Smooth muscle cell (in vitro differentiated cells): ENCODE results near the gene SLCO4A1. TPM values are rescaled to one million over a fixed set of nuclear protein-coding genes. Genes with fewer than 3 reads are reported as not detected.

ENCODE experiments used
- DNase-seq: peaks from one replicate; lab custom pipeline; 2025; ENCODE audit not compliant: unreplicated experiment; lab: John Stamatoyannopoulos, UW
- H2AFZ ChIP-seq: fragments of 200-600 bp; sonication (generic); 2 replicates; pipeline ENCODE4 v1.6.0; 2016; ENCODE audit warnings: antibody characterized with exemption, low read depth, mild to moderate bottlenecking
- H3F3A ChIP-seq: fragments of 200-600 bp; sonication (generic); 2 replicates; pipeline ENCODE4 v1.6.0; 2017; ENCODE audit warnings: antibody characterized with exemption, low read depth
- H3K27ac ChIP-seq: fragments of 200-600 bp; sonication (generic); 2 replicates; pipeline ENCODE4 v1.5.1; 2016; ENCODE audit warnings: low read depth, mild to moderate bottlenecking
- H3K27me3 ChIP-seq: fragments of 200-600 bp; sonication (generic); 2 replicates; pipeline ENCODE4 v1.6.1; 2016; ENCODE audit warnings: low read depth, mild to moderate bottlenecking
- H3K36me3 ChIP-seq: fragments of 200-600 bp; sonication (generic); 2 replicates; pipeline ENCODE4 v1.5.1; 2016; ENCODE audit warnings: low read depth
- H3K4me1 ChIP-seq: fragments of 200-600 bp; sonication (generic); 2 replicates; pipeline ENCODE4 v1.5.1; 2016; ENCODE audit warnings: low read depth
- H3K4me2 ChIP-seq: fragments of 200-600 bp; sonication (generic); 2 replicates; pipeline ENCODE4 v1.6.0; 2016; ENCODE audit warnings: mild to moderate bottlenecking
- H3K4me3 ChIP-seq: fragments of 200-600 bp; sonication (generic); 2 replicates; pipeline ENCODE4 v1.5.1; 2016; ENCODE audit warnings: mild to moderate bottlenecking
- H3K79me2 ChIP-seq: fragments of 200-600 bp; sonication (generic); 2 replicates; pipeline ENCODE4 v1.6.0; 2016; ENCODE audit warnings: low read depth, mild to moderate bottlenecking
- H3K9ac ChIP-seq: fragments of 200-600 bp; sonication (generic); 2 replicates; pipeline ENCODE4 v1.6.0; 2016; ENCODE audit warnings: low read depth
- H3K9me3 ChIP-seq: fragments of 200-600 bp; sonication (generic); replicated peaks from 2 replicates; pipeline ENCODE4 v1.5.1; 2016; ENCODE audit warnings: low read depth
- H4K20me1 ChIP-seq: fragments of 200-600 bp; sonication (generic); 2 replicates; pipeline ENCODE4 v1.6.0; 2016; ENCODE audit warnings: low read depth
- WGBS: methylation state at CpG from one replicate; pipeline ENCODE4 v1.1.7; 2016; ENCODE audit warnings: low lambda C conversion rate; 5-methylcytosine and 5-hydroxymethylcytosine counted together
- polyA plus RNA-seq: library from polyadenylated mRNA; unstranded; fragments of >200 nt; fragmentation: Nextera tagmentation; extraction: Ambion mirVana; gene quantifications from 2 replicates; pipeline ENCODE4 v1.2.1, GENCODE V29; 2016
- total RNA-seq: library from RNA; depleted of rRNA; stranded (reverse); fragments of >200 nt; gene quantifications from 2 replicates; pipeline ENCODE4 v1.2.3, GENCODE V29; 2014
- TF ChIP-seq, protein P1 (sequence below): fragments of 200-600 bp; sonication (generic); IDR thresholded peaks from 2 replicates; pipeline ENCODE4 v1.5.1; 2017; ENCODE audit warnings: borderline replicate concordance, mild to moderate bottlenecking, antibody characterized with exemption; ENCODE audit not compliant: insufficient read depth, poor library complexity, severe bottlenecking

The SLCO4A1 gene
- total and polyA plus RNA-seq, 2 experiments from 2014 or later = 0.81 to 1.4 TPM

- Histone ChIP-seq H3K4me1 (no peaks in the 10 kb centered on the region), H3K4me3 (no peak overlapping the region), H3K36me3 (no peaks in the 10 kb centered on the region), H2AFZ (no peak overlapping the region), H3K79me2 (no peaks in the 10 kb centered on the region), H3K27ac (no peak overlapping the region), H3F3A (no peaks in the 10 kb centered on the region), H3K27me3 (no peaks in the 10 kb centered on the region), H3K4me2 (no peak overlapping the region), H4K20me1 (no peaks in the 10 kb centered on the region), H3K9me3 (no peaks in the 10 kb centered on the region), H3K9ac (no peak overlapping the region)
- WGBS = 92% methylated on average over 19 of the region's 19 CpGs
- TF ChIP-seq, protein P1, sequence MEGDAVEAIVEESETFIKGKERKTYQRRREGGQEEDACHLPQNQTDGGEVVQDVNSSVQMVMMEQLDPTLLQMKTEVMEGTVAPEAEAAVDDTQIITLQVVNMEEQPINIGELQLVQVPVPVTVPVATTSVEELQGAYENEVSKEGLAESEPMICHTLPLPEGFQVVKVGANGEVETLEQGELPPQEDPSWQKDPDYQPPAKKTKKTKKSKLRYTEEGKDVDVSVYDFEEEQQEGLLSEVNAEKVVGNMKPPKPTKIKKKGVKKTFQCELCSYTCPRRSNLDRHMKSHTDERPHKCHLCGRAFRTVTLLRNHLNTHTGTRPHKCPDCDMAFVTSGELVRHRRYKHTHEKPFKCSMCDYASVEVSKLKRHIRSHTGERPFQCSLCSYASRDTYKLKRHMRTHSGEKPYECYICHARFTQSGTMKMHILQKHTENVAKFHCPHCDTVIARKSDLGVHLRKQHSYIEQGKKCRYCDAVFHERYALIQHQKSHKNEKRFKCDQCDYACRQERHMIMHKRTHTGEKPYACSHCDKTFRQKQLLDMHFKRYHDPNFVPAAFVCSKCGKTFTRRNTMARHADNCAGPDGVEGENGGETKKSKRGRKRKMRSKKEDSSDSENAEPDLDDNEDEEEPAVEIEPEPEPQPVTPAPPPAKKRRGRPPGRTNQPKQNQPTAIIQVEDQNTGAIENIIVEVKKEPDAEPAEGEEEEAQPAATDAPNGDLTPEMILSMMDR = no peak
- no peak for DNase-seq
Measured at GRCh38 chr20:62699296-62699695, 57.0 kb downstream of the SLCO4A1 start.

- no peak overlapping the region for H3K4me2 ChIP-seq
- H3K9me3 ChIP-seq = no peaks in the 10 kb centered on the region
- 96% methylated on average over 12 of the region's 12 CpGs for WGBS
- H3K27ac ChIP-seq = no peak overlapping the region
- no peak overlapping the region for H3K9ac ChIP-seq
- no peak overlapping the region for H3K4me3 ChIP-seq
- TF ChIP-seq, protein P1 = no peak
- no peaks in the 10 kb centered on the region for H3F3A ChIP-seq
- no peaks in the 10 kb centered on the region for H3K79me2 ChIP-seq
- H3K36me3 ChIP-seq = no peaks in the 10 kb centered on the region
- no peaks in the 10 kb centered on the region for H3K27me3 ChIP-seq
- DNase-seq = no peak
- H3K4me1 ChIP-seq = no peaks in the 10 kb centered on the region
- H2AFZ ChIP-seq = no peak overlapping the region
- no peaks in the 10 kb centered on the region for H4K20me1 ChIP-seq
Measured at GRCh38 chr20:62699741-62700140, 57.4 kb downstream of the SLCO4A1 start.

DNA sequence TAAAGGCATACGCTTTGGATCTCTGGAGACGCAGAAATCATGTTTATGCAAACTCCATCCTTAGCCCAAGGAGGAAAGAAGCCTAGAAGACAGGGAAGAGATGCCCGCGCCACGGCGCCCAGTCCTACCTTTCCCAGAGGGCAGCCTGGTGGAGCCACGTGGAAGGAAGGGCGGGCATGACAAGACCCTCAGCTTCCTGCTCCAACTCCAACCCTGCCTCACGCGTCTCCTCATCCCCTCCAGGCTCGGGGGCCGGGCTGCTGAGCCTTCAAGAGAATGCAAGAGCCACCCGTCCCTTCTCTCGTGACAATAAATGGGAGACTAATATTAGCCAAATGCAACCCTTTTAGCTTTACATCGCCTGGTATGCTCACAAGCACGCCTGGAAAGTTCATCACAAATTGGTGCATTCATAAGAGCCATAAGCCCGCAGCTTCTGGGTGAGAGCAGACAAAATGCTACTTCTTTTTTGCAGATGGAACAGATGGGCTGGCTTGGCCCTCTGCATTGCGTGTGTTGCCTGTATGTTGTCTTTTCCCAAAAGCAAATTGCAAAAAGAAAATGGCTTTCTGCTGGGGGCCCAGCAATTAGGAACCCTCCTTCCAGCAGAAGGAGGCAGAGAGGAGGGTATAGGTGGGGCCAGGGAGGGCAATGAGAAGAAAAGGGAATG is 58.1 kb downstream of the SLCO4A1 start:
- Histone ChIP-seq H3K4me1 (no peaks in the 10 kb centered on the region), H3K9ac (no peak overlapping the region), H3K27ac (no peak overlapping the region), H2AFZ (no peak overlapping the region), H3K27me3 (no peaks in the 10 kb centered on the region), H4K20me1 (no peaks in the 10 kb centered on the region), H3F3A (no peaks in the 10 kb centered on the region), H3K79me2 (no peaks in the 10 kb centered on the region), H3K9me3 (no peaks in the 10 kb centered on the region), H3K36me3 (no peaks in the 10 kb centered on the region), H3K4me3 (no peak overlapping the region), H3K4me2 (no peak overlapping the region)
- no peak for DNase-seq
- TF ChIP-seq, protein P1 = no peak
- WGBS = 94% methylated on average over 18 of the region's 18 CpGs
